ENCODE results near the gene WDR33.

The WDR33 gene

DNA sequence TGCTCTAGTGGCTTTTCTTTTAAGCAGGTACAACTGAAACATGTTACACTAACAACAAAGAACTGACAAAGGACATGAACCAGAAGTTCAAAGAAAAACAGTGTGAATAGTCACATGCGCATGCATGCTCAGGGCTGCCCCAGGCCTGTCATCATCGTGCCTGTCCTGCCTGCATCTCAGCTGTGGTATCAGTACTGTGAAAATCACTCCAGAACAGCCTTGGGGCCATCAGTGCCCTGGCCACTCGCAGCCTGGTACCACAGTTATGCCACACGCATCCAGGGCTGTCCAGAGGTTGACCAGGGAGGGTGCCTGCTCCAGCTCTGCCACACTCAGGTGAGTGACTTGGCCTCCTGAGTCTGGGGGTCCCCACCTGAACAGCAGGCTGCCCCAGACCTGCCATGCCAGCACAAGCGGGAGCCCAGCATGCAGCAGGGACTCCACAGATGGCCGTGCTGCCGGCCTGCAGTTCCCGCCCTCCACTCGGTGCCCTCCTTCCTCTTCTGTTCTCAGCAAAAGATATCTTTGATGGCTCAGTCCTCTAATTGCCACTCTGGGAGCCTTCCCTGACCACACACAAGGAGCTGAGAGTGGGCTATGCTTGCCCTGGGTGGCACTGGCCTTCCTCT is 147.9 kb downstream of the WDR33 start:
- TF ChIP-seq, protein P1, sequence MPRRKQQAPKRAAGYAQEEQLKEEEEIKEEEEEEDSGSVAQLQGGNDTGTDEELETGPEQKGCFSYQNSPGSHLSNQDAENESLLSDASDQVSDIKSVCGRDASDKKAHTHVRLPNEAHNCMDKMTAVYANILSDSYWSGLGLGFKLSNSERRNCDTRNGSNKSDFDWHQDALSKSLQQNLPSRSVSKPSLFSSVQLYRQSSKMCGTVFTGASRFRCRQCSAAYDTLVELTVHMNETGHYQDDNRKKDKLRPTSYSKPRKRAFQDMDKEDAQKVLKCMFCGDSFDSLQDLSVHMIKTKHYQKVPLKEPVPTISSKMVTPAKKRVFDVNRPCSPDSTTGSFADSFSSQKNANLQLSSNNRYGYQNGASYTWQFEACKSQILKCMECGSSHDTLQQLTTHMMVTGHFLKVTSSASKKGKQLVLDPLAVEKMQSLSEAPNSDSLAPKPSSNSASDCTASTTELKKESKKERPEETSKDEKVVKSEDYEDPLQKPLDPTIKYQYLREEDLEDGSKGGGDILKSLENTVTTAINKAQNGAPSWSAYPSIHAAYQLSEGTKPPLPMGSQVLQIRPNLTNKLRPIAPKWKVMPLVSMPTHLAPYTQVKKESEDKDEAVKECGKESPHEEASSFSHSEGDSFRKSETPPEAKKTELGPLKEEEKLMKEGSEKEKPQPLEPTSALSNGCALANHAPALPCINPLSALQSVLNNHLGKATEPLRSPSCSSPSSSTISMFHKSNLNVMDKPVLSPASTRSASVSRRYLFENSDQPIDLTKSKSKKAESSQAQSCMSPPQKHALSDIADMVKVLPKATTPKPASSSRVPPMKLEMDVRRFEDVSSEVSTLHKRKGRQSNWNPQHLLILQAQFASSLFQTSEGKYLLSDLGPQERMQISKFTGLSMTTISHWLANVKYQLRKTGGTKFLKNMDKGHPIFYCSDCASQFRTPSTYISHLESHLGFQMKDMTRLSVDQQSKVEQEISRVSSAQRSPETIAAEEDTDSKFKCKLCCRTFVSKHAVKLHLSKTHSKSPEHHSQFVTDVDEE (CRISPR knock-in tag; IDR thresholded peaks at IDR 0.05): no peak
- TF ChIP-seq RARB (CRISPR knock-in tag; IDR thresholded peaks at IDR 0.05): no peak
- no peak for TF ChIP-seq ZFP30 (CRISPR knock-in tag; IDR thresholded peaks at IDR 0.05)
- TF ChIP-seq PPARA (CRISPR knock-in tag; IDR thresholded peaks at IDR 0.05; ENCODE audit: borderline replicate concordance): no peak
- no peak for TF ChIP-seq TCF4 (CRISPR knock-in tag; IDR thresholded peaks at IDR 0.05; ENCODE audit: borderline replicate concordance)
- no peak for TF ChIP-seq SNAI2 (CRISPR knock-in tag; IDR thresholded peaks at IDR 0.05)
- TF ChIP-seq ZNF565 (CRISPR knock-in tag; conservative IDR thresholded peaks at IDR 0.05; ENCODE audit: low read depth): no peak
- no peak for TF ChIP-seq TOX (CRISPR knock-in tag; IDR thresholded peaks at IDR 0.05; ENCODE audit: borderline replicate concordance)
- TF ChIP-seq OSR1 (CRISPR knock-in tag; IDR thresholded peaks at IDR 0.05): no peak
- no peak for TF ChIP-seq ZC3H10 (CRISPR knock-in tag; IDR thresholded peaks at IDR 0.05)
- TF ChIP-seq ARNTL (CRISPR knock-in tag; IDR thresholded peaks at IDR 0.05; ENCODE audit: borderline replicate concordance, low read depth): no peak
- no peak for TF ChIP-seq GLIS3 (CRISPR knock-in tag; IDR thresholded peaks at IDR 0.05)
- TF ChIP-seq ZNF70 (CRISPR knock-in tag; IDR thresholded peaks at IDR 0.05): no peak
- no peak for TF ChIP-seq CSDC2 (CRISPR knock-in tag; IDR thresholded peaks at IDR 0.05)
- TF ChIP-seq, protein P2, sequence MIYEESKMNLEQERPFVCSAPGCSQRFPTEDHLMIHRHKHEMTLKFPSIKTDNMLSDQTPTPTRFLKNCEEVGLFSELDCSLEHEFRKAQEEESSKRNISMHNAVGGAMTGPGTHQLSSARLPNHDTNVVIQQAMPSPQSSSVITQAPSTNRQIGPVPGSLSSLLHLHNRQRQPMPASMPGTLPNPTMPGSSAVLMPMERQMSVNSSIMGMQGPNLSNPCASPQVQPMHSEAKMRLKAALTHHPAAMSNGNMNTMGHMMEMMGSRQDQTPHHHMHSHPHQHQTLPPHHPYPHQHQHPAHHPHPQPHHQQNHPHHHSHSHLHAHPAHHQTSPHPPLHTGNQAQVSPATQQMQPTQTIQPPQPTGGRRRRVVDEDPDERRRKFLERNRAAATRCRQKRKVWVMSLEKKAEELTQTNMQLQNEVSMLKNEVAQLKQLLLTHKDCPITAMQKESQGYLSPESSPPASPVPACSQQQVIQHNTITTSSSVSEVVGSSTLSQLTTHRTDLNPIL (CRISPR knock-in tag; IDR thresholded peaks at IDR 0.05; ENCODE audit: low read depth): no peak
- TF ChIP-seq, protein P3, sequence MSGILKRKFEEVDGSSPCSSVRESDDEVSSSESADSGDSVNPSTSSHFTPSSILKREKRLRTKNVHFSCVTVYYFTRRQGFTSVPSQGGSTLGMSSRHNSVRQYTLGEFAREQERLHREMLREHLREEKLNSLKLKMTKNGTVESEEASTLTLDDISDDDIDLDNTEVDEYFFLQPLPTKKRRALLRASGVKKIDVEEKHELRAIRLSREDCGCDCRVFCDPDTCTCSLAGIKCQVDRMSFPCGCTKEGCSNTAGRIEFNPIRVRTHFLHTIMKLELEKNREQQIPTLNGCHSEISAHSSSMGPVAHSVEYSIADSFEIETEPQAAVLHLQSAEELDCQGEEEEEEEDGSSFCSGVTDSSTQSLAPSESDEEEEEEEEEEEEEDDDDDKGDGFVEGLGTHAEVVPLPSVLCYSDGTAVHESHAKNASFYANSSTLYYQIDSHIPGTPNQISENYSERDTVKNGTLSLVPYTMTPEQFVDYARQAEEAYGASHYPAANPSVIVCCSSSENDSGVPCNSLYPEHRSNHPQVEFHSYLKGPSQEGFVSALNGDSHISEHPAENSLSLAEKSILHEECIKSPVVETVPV (CRISPR knock-in tag; IDR thresholded peaks at IDR 0.05): no peak
- peak; percentile 45; the same call in 1 of the 3 replicates for ATAC-seq

DNA sequence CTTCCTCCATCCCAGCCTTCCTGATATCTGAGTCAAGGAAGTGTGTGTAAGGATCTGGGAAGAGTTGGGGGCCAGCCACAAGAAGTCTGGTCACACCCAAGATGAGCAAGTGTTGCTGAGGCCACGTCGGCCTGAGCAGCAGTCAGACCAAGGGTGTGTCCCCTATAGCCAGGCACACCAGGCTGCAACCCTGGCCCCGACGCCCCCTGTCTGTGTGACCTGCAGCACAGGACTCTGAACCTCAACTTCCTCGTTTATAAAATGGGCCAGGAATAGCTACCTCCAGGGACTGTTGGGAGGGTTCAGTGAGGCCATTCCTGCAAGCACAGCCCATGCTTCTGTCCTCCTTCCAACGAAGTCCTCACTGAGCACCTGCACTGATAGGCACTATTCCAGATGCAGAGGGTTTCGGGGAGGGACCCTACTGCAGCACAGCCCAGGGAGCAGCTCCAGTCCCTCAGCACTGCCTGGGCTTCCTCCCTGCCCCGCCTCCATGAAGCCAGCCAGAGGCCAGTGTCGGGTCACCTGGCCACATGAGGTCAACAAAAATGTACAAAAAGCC is 148.9 kb downstream of the WDR33 start:
- no peak for ATAC-seq
- TF ChIP-seq CSDC2 (CRISPR knock-in tag; IDR thresholded peaks at IDR 0.05) (no peak), BACH2 (CRISPR knock-in tag; IDR thresholded peaks at IDR 0.05; ENCODE audit: borderline replicate concordance) (no peak), TOX (CRISPR knock-in tag; IDR thresholded peaks at IDR 0.05; ENCODE audit: borderline replicate concordance) (no peak), ZFP3 (CRISPR knock-in tag; IDR thresholded peaks at IDR 0.05) (no peak), PPARA (CRISPR knock-in tag; IDR thresholded peaks at IDR 0.05; ENCODE audit: borderline replicate concordance) (no peak), ARNTL (CRISPR knock-in tag; IDR thresholded peaks at IDR 0.05; ENCODE audit: borderline replicate concordance, low read depth) (no peak), OSR1 (CRISPR knock-in tag; IDR thresholded peaks at IDR 0.05) (no peak), RARB (CRISPR knock-in tag; IDR thresholded peaks at IDR 0.05) (no peak), ZNF8 (CRISPR knock-in tag; IDR thresholded peaks at IDR 0.05) (no peak), ISL1 (CRISPR knock-in tag; IDR thresholded peaks at IDR 0.05) (no peak), SNAI2 (CRISPR knock-in tag; IDR thresholded peaks at IDR 0.05) (no peak), GLIS3 (CRISPR knock-in tag; IDR thresholded peaks at IDR 0.05) (no peak)
- TF ChIP-seq, protein P2 (CRISPR knock-in tag; IDR thresholded peaks at IDR 0.05; ENCODE audit: low read depth): no peak
- TF ChIP-seq, protein P4, sequence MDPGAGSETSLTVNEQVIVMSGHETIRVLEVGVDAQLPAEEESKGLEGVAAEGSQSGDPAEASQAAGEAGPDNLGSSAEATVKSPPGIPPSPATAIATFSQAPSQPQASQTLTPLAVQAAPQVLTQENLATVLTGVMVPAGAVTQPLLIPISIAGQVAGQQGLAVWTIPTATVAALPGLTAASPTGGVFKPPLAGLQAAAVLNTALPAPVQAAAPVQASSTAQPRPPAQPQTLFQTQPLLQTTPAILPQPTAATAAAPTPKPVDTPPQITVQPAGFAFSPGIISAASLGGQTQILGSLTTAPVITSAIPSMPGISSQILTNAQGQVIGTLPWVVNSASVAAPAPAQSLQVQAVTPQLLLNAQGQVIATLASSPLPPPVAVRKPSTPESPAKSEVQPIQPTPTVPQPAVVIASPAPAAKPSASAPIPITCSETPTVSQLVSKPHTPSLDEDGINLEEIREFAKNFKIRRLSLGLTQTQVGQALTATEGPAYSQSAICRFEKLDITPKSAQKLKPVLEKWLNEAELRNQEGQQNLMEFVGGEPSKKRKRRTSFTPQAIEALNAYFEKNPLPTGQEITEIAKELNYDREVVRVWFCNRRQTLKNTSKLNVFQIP (CRISPR knock-in tag; IDR thresholded peaks at IDR 0.05; ENCODE audit: borderline replicate concordance, low read depth): no peak
- TF ChIP-seq, protein P5, sequence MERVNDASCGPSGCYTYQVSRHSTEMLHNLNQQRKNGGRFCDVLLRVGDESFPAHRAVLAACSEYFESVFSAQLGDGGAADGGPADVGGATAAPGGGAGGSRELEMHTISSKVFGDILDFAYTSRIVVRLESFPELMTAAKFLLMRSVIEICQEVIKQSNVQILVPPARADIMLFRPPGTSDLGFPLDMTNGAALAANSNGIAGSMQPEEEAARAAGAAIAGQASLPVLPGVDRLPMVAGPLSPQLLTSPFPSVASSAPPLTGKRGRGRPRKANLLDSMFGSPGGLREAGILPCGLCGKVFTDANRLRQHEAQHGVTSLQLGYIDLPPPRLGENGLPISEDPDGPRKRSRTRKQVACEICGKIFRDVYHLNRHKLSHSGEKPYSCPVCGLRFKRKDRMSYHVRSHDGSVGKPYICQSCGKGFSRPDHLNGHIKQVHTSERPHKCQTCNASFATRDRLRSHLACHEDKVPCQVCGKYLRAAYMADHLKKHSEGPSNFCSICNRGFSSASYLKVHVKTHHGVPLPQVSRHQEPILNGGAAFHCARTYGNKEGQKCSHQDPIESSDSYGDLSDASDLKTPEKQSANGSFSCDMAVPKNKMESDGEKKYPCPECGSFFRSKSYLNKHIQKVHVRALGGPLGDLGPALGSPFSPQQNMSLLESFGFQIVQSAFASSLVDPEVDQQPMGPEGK (CRISPR knock-in tag; IDR thresholded peaks at IDR 0.05; ENCODE audit: borderline replicate concordance): no peak

Measured in SK-N-SH treated with all-trans-retinoic acid at 6 μM for 48 hours (cell line).